IMR-90 (cell line): ENCODE measurements around the gene ARID4A.

Experiments
- BHLHE40 ChIP-seq: fragments of 150-350 bp; IDR thresholded peaks from 2 replicates; pipeline ENCODE4 v1.6.1; 2016; ENCODE audit warnings: mild to moderate bottlenecking, low read depth, low read length
- CEBPB ChIP-seq: IDR thresholded peaks from 2 replicates; pipeline ENCODE4 v1.6.1; 2012; ENCODE audit warnings: low read depth, low read length, improper control_type of control experiment
- FOS ChIP-seq: fragments of 150-350 bp; IDR thresholded peaks from 2 replicates; pipeline ENCODE4 v1.6.1; 2016; ENCODE audit warnings: low read depth, low read length
- MAZ ChIP-seq: IDR thresholded peaks from 2 replicates; pipeline ENCODE4 v1.6.1; 2012; ENCODE audit warnings: low read depth, mild to moderate bottlenecking, low read length, improper control_type of control experiment, moderate library complexity, borderline replicate concordance
- POLR2A ChIP-seq: IDR thresholded peaks from 2 replicates; pipeline ENCODE4 v1.6.1; 2012; ENCODE audit warnings: mild to moderate bottlenecking, low read depth, low read length
- RAD21 ChIP-seq: IDR thresholded peaks from 2 replicates; pipeline ENCODE4 v1.6.1; 2012; ENCODE audit warnings: low read length, improper control_type of control experiment
- RCOR1 ChIP-seq: IDR thresholded peaks from 2 replicates; pipeline ENCODE4 v1.6.1; 2012; ENCODE audit warnings: mild to moderate bottlenecking, low read length, improper control_type of control experiment; ENCODE audit not compliant: insufficient replicate concordance
- RFX5 ChIP-seq: IDR thresholded peaks from 2 replicates; pipeline ENCODE4 v1.8.0; 2012; ENCODE audit warnings: low read depth, mild to moderate bottlenecking, low read length, moderate library complexity
- SMC3 ChIP-seq: fragments of 150-350 bp; IDR thresholded peaks from 2 replicates; pipeline ENCODE4 v1.6.1; 2016; ENCODE audit warnings: low read depth, mild to moderate bottlenecking, antibody characterized with exemption, low read length, moderate library complexity
- USF2 ChIP-seq: fragments of 150-350 bp; IDR thresholded peaks from 2 replicates; pipeline ENCODE4 v1.6.1; 2017; ENCODE audit warnings: mild to moderate bottlenecking, antibody characterized with exemption, low read length, low read depth
- TF ChIP-seq, protein P1 (sequence below): conservative IDR thresholded peaks from 2 replicates; pipeline ENCODE4 v1.5.1; 2012; ENCODE audit warnings: mild to moderate bottlenecking, low read depth, low read length, improper control_type of control experiment
- TF ChIP-seq, protein P2 (sequence below): fragments of 150-350 bp; IDR thresholded peaks from 2 replicates; pipeline ENCODE4 v1.6.1; 2016; ENCODE audit warnings: low read depth, mild to moderate bottlenecking, low read length, moderate library complexity, borderline replicate concordance

DNA sequence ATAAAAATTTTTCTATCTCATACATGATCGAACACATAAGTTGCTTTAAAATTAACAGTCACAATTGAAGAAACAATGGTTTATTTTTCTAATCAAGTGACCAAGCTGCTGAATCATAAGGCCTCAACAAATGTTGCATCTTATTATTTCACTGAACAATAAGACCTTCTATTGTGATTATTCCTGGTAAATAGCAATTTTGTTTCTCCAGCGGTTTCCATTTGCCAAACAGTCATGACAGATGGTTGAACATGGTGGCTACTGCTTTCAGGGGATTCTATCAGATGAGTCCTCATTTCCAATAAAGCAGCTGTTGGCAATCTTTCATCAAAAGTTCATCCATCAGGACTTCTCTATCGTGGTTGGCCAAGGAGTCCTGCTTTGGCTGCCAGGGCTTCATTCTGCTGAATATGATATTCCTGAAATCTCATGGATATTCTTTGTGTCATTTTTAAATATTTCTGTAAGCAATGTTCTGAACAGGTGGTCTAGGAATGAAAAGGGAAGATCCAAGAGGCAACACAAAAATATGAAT is 110.4 kb downstream of the ARID4A start:
- TF ChIP-seq, protein P1, sequence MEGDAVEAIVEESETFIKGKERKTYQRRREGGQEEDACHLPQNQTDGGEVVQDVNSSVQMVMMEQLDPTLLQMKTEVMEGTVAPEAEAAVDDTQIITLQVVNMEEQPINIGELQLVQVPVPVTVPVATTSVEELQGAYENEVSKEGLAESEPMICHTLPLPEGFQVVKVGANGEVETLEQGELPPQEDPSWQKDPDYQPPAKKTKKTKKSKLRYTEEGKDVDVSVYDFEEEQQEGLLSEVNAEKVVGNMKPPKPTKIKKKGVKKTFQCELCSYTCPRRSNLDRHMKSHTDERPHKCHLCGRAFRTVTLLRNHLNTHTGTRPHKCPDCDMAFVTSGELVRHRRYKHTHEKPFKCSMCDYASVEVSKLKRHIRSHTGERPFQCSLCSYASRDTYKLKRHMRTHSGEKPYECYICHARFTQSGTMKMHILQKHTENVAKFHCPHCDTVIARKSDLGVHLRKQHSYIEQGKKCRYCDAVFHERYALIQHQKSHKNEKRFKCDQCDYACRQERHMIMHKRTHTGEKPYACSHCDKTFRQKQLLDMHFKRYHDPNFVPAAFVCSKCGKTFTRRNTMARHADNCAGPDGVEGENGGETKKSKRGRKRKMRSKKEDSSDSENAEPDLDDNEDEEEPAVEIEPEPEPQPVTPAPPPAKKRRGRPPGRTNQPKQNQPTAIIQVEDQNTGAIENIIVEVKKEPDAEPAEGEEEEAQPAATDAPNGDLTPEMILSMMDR = no peak
- no peak for TF ChIP-seq POLR2A
- TF ChIP-seq RFX5 = no peak
- TF ChIP-seq BHLHE40 = no peak
- TF ChIP-seq RAD21 = no peak
- no peak for TF ChIP-seq SMC3
- TF ChIP-seq, protein P2, sequence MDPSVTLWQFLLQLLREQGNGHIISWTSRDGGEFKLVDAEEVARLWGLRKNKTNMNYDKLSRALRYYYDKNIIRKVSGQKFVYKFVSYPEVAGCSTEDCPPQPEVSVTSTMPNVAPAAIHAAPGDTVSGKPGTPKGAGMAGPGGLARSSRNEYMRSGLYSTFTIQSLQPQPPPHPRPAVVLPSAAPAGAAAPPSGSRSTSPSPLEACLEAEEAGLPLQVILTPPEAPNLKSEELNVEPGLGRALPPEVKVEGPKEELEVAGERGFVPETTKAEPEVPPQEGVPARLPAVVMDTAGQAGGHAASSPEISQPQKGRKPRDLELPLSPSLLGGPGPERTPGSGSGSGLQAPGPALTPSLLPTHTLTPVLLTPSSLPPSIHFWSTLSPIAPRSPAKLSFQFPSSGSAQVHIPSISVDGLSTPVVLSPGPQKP = no peak
- no peak for TF ChIP-seq USF2
- TF ChIP-seq RCOR1 = no peak
- TF ChIP-seq CEBPB = no peak
- no peak for TF ChIP-seq FOS
- TF ChIP-seq MAZ = no peak
